HEK293 (cell line): Measurements from ENCODE around the gene CXXC5.

Source experiments
- CTCF ChIA-PET: fragments of 350-600 bp; formaldehyde crosslinking; extraction: SDS; loops from one replicate; lab custom pipeline; 2021; ENCODE audit warnings: antibody characterized with exemption; lab: Yijun Ruan, JAX
- POLR2A ChIA-PET: fragments of 300-600 bp; formaldehyde crosslinking; extraction: SDS; loops from one replicate; lab custom pipeline; 2020; ENCODE audit warnings: antibody characterized with exemption, inconsistent platforms; lab: Yijun Ruan, JAX
- H3K27ac ChIP-seq: fragments of 200-500 bp; sonication (Bioruptor generic); 2 replicates; pipeline ENCODE4 v1.5.1; 2014; ENCODE audit warnings: low read depth, low read length, control low read depth, inconsistent platforms; ENCODE audit errors: extremely low read depth
- H3K36me3 ChIP-seq, 2 experiments: fragments of 200-500 bp in 1 of 2; sonication (Bioruptor generic) in 1 of 2; 1 replicate in 1 of 2; 2 replicates in 1 of 2; pipeline ENCODE4 v1.5.1; 2014 to 2017; ENCODE audit warnings: inconsistent platforms in 2 of 2, low read length in 2 of 2; ENCODE audit not compliant: control insufficient read depth in 2 of 2, insufficient read depth in 1 of 2
- H3K4me1 ChIP-seq: fragments of 200-500 bp; sonication (Bioruptor generic); 2 replicates; pipeline ENCODE4 v1.5.1; 2014; ENCODE audit warnings: mild to moderate bottlenecking, low read length, inconsistent platforms; ENCODE audit not compliant: control insufficient read depth, insufficient read depth
- H3K4me3 ChIP-seq: 2 replicates; pipeline ENCODE4 v1.5.1; 2011; ENCODE audit warnings: low read depth, mild to moderate bottlenecking, control low read depth, low read length, moderate library complexity
- H3K9me3 ChIP-seq: fragments of 200-500 bp; sonication (Bioruptor generic); 2 replicates; pipeline ENCODE4 v1.5.1; 2014; ENCODE audit warnings: low read depth, low read length, inconsistent platforms; ENCODE audit not compliant: control insufficient read depth, insufficient read depth
- EGR2 ChIP-seq: fragments of 450-650 bp; formaldehyde crosslinking; IDR thresholded peaks from 2 replicates; pipeline ENCODE4 v1.5.1; 2016; ENCODE audit warnings: low read depth, missing biosample characterization, missing genetic modification characterization
- GFI1B ChIP-seq: fragments of 450-650 bp; formaldehyde crosslinking; IDR thresholded peaks from 2 replicates; pipeline ENCODE4 v1.5.1; 2016; ENCODE audit warnings: missing biosample characterization, missing genetic modification characterization
- GLI4 ChIP-seq: fragments of 450-650 bp; formaldehyde crosslinking; IDR thresholded peaks from 2 replicates; pipeline ENCODE4 v1.5.1; 2016; ENCODE audit warnings: missing biosample characterization, missing genetic modification characterization
- GLIS1 ChIP-seq: fragments of 450-650 bp; formaldehyde crosslinking; IDR thresholded peaks from 2 replicates; pipeline ENCODE4 v1.5.1; 2016; ENCODE audit warnings: missing biosample characterization, missing genetic modification characterization
- KLF8 ChIP-seq: fragments of 450-650 bp; formaldehyde crosslinking; IDR thresholded peaks from 2 replicates; pipeline ENCODE4 v1.5.1; 2016; ENCODE audit warnings: missing biosample characterization, missing genetic modification characterization
- MEIS1 ChIP-seq: sonication (generic); formaldehyde crosslinking; IDR thresholded peaks from 2 replicates; pipeline ENCODE4 v1.8.1; 2022; ENCODE audit warnings: missing genetic modification reagents, mild to moderate bottlenecking, borderline replicate concordance
- PRDM1 ChIP-seq: fragments of 450-650 bp; formaldehyde crosslinking; IDR thresholded peaks from 2 replicates; pipeline ENCODE4; 2016; ENCODE audit warnings: missing biosample characterization, missing genetic modification characterization
- PRDM10 ChIP-seq: fragments of 450-650 bp; formaldehyde crosslinking; IDR thresholded peaks from 2 replicates; pipeline ENCODE4 v1.5.1; 2016; ENCODE audit warnings: missing biosample characterization, missing genetic modification characterization
- REST ChIP-seq: fragments of 450-650 bp; formaldehyde crosslinking; IDR thresholded peaks from 2 replicates; pipeline ENCODE4 v1.5.1; 2016; ENCODE audit warnings: missing biosample characterization, missing genetic modification characterization
- SP3 ChIP-seq: fragments of 450-650 bp; formaldehyde crosslinking; IDR thresholded peaks from 2 replicates; pipeline ENCODE4 v1.5.1; 2016; ENCODE audit warnings: missing biosample characterization, missing genetic modification characterization
- ZBTB48 ChIP-seq: fragments of 450-650 bp; formaldehyde crosslinking; IDR thresholded peaks from 2 replicates; pipeline ENCODE4 v1.5.1; 2016; ENCODE audit warnings: missing biosample characterization, missing genetic modification characterization
- ZFHX2 ChIP-seq: fragments of 450-650 bp; formaldehyde crosslinking; conservative IDR thresholded peaks from 2 replicates; pipeline ENCODE4 v1.5.1; 2016; ENCODE audit warnings: missing biosample characterization, missing genetic modification characterization
- ZNF133 ChIP-seq: fragments of 450-650 bp; formaldehyde crosslinking; IDR thresholded peaks from 2 replicates; pipeline ENCODE4 v1.5.1; 2016; ENCODE audit warnings: missing biosample characterization, missing genetic modification characterization
- ZNF175 ChIP-seq: fragments of 450-650 bp; formaldehyde crosslinking; IDR thresholded peaks from 2 replicates; pipeline ENCODE4 v1.5.1; 2016; ENCODE audit warnings: missing biosample characterization, missing genetic modification characterization
- ZNF23 ChIP-seq: fragments of 450-650 bp; formaldehyde crosslinking; IDR thresholded peaks from 2 replicates; pipeline ENCODE4 v1.5.1; 2016; ENCODE audit warnings: missing biosample characterization, missing genetic modification characterization, borderline replicate concordance
- ZNF280D ChIP-seq: fragments of 450-650 bp; formaldehyde crosslinking; IDR thresholded peaks from 2 replicates; pipeline ENCODE4 v1.5.1; 2016; ENCODE audit warnings: missing biosample characterization, missing genetic modification characterization
- ZNF48 ChIP-seq: fragments of 450-650 bp; formaldehyde crosslinking; IDR thresholded peaks from 2 replicates; pipeline ENCODE4 v1.5.1; 2016; ENCODE audit warnings: missing biosample characterization, missing genetic modification characterization
- ZNF513 ChIP-seq: fragments of 450-650 bp; IDR thresholded peaks from 2 replicates; pipeline ENCODE4 v1.5.1; 2018; ENCODE audit warnings: missing biosample characterization, missing genetic modification characterization
- ZNF529 ChIP-seq: fragments of 450-650 bp; formaldehyde crosslinking; IDR thresholded peaks from 2 replicates; pipeline ENCODE4 v1.5.1; 2017; ENCODE audit warnings: missing genetic modification characterization, missing biosample characterization; ENCODE audit not compliant: insufficient replicate concordance
- ZNF560 ChIP-seq: fragments of 450-650 bp; formaldehyde crosslinking; IDR thresholded peaks from 2 replicates; pipeline ENCODE4 v1.5.1; 2017; ENCODE audit warnings: missing biosample characterization, missing genetic modification characterization, borderline replicate concordance
- ZNF600 ChIP-seq: fragments of 450-650 bp; formaldehyde crosslinking; IDR thresholded peaks from 2 replicates; pipeline ENCODE4 v1.5.1; 2016; ENCODE audit warnings: missing biosample characterization, missing genetic modification characterization
- ZNF623 ChIP-seq: fragments of 450-650 bp; formaldehyde crosslinking; IDR thresholded peaks from 2 replicates; pipeline ENCODE4 v1.5.1; 2016; ENCODE audit warnings: missing biosample characterization, missing genetic modification characterization
- ZNF624 ChIP-seq: fragments of 450-650 bp; formaldehyde crosslinking; IDR thresholded peaks from 2 replicates; pipeline ENCODE4 v1.5.1; 2017; ENCODE audit warnings: missing biosample characterization, missing genetic modification characterization
- ZNF629 ChIP-seq: fragments of 450-650 bp; formaldehyde crosslinking; IDR thresholded peaks from 2 replicates; pipeline ENCODE4 v1.5.1; 2017; ENCODE audit warnings: missing biosample characterization, missing genetic modification characterization
- ZNF660 ChIP-seq: fragments of 450-650 bp; IDR thresholded peaks from 2 replicates; pipeline ENCODE4 v1.5.1; 2018; ENCODE audit warnings: missing biosample characterization, mild to moderate bottlenecking, missing genetic modification characterization
- ZNF677 ChIP-seq: fragments of 450-650 bp; IDR thresholded peaks from 2 replicates; pipeline ENCODE4 v1.5.0; 2018; ENCODE audit warnings: missing biosample characterization, mild to moderate bottlenecking, missing genetic modification characterization, moderate library complexity
- ZSCAN23 ChIP-seq: fragments of 450-650 bp; formaldehyde crosslinking; IDR thresholded peaks from 2 replicates; pipeline ENCODE4 v1.5.1; 2016; ENCODE audit warnings: missing biosample characterization, missing genetic modification characterization

Gene CXXC5

GRCh38 chr5:139658501-139658927, 10.4 kb downstream of the CXXC5 start (continued):
- TF ChIP-seq ZNF280D, result no peak
- peak; percentile 73 for TF ChIP-seq EGR2 (tag by site-specific recombination)
- TF ChIP-seq SP3, result no peak
- TF ChIP-seq ZNF660 (tag by site-specific recombination), result no peak
- no peak for TF ChIP-seq ZNF529
- no peak for TF ChIP-seq REST (tag by site-specific recombination)
- TF ChIP-seq PRDM1, result no peak
- TF ChIP-seq ZFHX2 (tag by site-specific recombination), result peak; percentile 54; the same call in 1 of the 2 replicates
- no peak for TF ChIP-seq KLF8 (tag by site-specific recombination)
- TF ChIP-seq ZNF133 (tag by site-specific recombination), result no peak

GRCh38 chr5:139658928-139659667, 10.9 kb downstream of the CXXC5 start:
- POLR2A ChIA-PET, result no interaction called here
- TF ChIP-seq GLI4 (tag by site-specific recombination), result no peak
- TF ChIP-seq ZNF600 (tag by site-specific recombination), result peak; percentile 47; the same call in 1 of the 2 replicates
- TF ChIP-seq PRDM10 (tag by site-specific recombination), result peak; percentile 96
- TF ChIP-seq ZNF48 (tag by site-specific recombination), result no peak
- TF ChIP-seq ZNF624 (tag by site-specific recombination), result no peak
- TF ChIP-seq ZNF175 (tag by site-specific recombination), result no peak
- TF ChIP-seq ZBTB48 (tag by site-specific recombination), result no peak
- TF ChIP-seq ZNF560, result no peak
- TF ChIP-seq ZNF677 (tag by site-specific recombination), result no peak
- no peak for TF ChIP-seq ZNF623 (tag by site-specific recombination)
- TF ChIP-seq MEIS1 (CRISPR knock-in tag), result no peak
- 0 out of 2 replicates have a peak, but pooled peaks have one; percentile 21 for TF ChIP-seq ZNF629
- peak; percentile 97 for TF ChIP-seq GLIS1 (tag by site-specific recombination)
- TF ChIP-seq ZSCAN23 (tag by site-specific recombination), result no peak
- TF ChIP-seq ZNF513 (tag by site-specific recombination), result no peak
- TF ChIP-seq GFI1B, result no peak
- TF ChIP-seq ZNF23 (tag by site-specific recombination), result no peak

More at GRCh38 chr5:139658928-139659667, 10.9 kb downstream of the CXXC5 start:
- no peaks in the 10 kb centered on the region for H3K4me1 ChIP-seq
- H3K4me3 ChIP-seq, result no peak overlapping the region
- CTCF ChIA-PET, result no interaction called here
- H3K27ac ChIP-seq, result no peak overlapping the region
- H3K9me3 ChIP-seq, result no peaks in the 10 kb centered on the region
- H3K36me3 ChIP-seq, result no peaks in the 10 kb centered on the region
